Measurements from ENCODE around the gene ZRSR2. TPM values are rescaled to one million over a fixed set of nuclear protein-coding genes. Genes with fewer than 3 reads are reported as not detected.
"Not testable (repeated sequence)": the region's sequence is repeated elsewhere in the genome, so short reads cannot be mapped to it uniquely, and the experiment has no call there.

ZRSR2 gene
- total RNA-seq, 1 experiment from 2014 or later = 4.2 TPM

DNA sequence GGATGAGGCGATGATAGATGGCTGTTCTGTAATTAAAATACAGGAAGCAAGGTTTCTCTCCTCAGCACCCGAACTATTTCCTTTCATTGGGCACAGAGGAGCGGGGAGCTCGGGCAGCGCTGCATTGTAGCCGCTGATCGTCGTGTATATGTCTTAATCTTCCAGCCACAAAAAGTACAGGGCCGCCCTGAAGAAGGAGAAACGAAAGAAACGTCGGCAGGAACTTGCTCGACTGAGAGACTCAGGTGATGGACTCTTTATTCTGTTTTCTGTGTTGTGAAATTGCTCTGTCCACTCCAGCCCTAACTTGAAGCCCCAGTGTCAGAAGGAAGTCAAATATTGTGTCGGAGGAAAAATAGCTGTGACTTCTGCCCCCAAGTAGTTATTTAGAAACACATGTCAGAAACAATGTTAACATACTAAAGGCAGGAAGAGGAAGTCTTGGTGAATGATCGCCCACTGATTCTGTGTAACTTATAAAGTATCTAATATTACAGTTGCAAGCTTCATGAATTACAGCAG lies 546 bp downstream of the ZRSR2 start:
- peak; percentile 16 for DNase-seq (ENCODE audit: low read depth)

- DNase-seq (ENCODE audit: low read depth) = no peak
Observed at GRCh38 chrX:15797707-15798106, 7.4 kb downstream of the ZRSR2 start.

DNA sequence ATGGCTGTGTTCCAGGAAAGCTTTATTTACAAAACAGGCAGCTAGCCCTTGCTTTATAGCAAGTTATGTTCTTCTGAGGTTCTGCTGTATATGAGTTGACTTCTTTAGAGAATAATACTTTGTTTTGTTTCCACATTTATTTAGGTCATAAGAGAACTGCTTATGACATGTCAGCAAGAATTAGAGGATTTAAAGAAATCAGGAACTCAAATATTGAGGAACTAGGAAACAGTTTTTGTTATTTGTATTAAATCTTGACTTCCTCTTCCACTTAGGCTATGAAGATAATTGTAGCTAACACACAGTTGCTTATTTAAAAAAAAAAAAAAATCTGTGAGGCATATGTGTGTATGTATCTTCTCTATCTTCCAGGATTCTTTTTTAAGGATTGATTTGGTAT lies 14.3 kb downstream of the ZRSR2 start:
- DNase-seq (ENCODE audit: low read depth) = no peak

GRCh38 chrX:15808254-15808653 lies 18.0 kb downstream of the ZRSR2 start:
- DNase-seq (ENCODE audit: low read depth) = no peak

GRCh38 chrX:15812192-15812938 lies 22.1 kb downstream of the ZRSR2 start:
- DNase-seq (ENCODE audit: low read depth) = no peak

DNA sequence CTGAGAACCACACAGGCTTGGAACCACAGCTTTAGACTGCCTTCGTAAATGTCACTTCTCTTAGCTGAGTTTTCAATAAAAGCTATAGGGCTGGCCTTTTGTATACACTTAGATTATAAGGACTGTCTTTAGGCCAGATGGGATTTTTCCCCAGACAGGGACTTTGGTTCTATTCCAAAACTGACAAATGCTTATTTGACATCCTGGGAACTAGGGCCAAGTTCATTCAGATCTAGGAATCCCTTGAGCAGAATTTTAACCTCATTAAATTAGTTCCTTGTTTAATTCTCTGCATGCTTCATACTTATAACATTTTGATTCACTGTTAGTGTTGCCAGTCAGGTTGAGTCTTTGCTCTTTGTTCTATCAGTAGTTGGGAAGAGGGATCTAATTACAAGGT lies 23.1 kb downstream of the ZRSR2 start:
- no peak for DNase-seq (ENCODE audit: low read depth)

- no peak for DNase-seq (ENCODE audit: low read depth)
Observed at GRCh38 chrX:15814771-15815365, 24.6 kb downstream of the ZRSR2 start.

DNA sequence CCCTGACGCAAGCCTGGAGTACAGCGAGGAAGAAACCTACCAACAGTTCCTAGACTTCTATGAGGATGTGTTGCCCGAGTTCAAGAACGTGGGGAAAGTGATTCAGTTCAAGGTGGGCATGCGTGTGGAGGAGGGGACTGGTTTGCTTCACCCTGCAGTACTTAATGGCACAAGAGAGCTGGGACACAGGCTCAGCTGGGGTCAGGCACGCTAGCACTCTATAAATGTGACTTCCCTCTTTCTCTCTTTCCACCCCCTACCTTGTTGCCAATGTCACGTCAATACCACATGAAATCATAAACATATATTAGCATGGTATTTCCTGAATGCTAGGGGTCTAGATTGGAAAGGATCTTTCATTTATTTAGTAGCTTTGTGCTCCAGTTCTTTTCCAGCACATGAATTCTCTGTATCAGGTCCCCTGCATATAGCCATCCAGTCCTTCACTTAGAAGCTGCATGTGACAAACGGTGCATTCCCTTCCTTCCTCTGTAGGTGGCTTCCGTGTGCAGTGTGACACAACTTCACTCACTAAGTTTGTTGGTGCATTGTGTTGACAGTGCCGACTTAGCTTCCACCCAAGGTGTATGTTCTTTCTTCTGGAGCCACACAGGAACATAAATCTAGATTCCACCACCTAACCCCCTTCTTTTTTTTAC lies 25.6 kb downstream of the ZRSR2 start:
- DNase-seq (ENCODE audit: low read depth) = peak; percentile 18

DNA sequence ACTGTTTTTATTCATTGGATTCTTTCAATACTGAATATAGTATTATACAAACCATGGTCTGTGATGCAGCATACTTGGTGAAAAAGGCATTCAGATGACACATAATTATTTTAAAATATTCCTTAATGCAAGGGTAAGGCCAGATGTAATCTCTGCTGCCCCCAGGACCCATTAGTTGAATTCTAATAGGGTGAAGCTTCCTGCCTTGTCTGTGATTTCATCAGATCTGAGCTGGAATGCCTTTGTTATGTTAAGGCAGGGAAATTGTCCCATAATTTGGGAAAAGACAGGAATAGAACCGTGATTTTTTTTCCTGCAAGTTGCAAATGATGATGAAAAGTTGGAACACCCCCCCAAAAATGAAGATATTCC lies 26.1 kb downstream of the ZRSR2 start:
- no peak for DNase-seq (ENCODE audit: low read depth)

GRCh38 chrX:15816886-15817285 lies 26.6 kb downstream of the ZRSR2 start:
- DNase-seq (ENCODE audit: low read depth) = no peak

- DNase-seq (ENCODE audit: low read depth) = peak; percentile 13
Observed at GRCh38 chrX:15820106-15821073, 30.1 kb downstream of the ZRSR2 start.

- DNase-seq (ENCODE audit: low read depth) = no peak
Observed at GRCh38 chrX:15822922-15823321, 32.6 kb downstream of the ZRSR2 start.

DNA sequence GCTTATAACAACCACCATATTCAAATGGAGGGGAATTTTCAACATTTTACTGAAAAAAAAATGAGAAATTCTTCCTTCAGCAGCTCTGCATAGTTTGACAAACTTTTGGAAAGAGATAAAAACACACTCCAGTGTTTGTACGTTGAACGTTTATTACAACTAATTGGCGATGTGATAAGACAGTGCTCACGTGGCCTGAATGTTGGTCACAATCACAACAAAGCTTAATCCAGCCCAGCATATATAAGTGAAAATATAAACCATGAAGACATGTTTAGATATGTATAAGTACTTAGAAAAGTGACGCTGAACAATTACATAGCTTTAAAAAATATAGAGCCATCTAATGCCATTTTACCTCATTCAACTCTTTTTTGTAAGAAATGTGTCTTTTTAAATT lies 35.7 kb downstream of the ZRSR2 start:
- no peak for DNase-seq (ENCODE audit: low read depth)

DNA sequence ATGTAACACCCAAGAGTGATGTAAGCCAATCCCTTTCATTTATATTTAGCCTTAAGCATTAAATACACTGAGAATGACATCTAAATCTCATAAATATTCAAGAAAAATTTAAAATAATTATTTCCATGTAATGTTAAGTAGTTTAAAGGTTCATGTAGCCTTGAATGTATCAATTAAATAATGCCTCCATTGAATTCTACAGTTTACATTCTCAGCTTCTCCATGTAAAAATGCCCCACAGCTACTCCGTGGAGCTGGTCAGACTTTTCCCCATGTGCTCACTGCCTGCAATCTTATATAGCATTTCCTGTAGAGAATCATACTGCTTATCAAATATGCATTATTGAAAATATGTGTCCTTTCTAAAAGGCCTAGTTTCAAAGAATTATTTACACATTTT lies 38.9 kb downstream of the ZRSR2 start:
- no peak for DNase-seq (ENCODE audit: low read depth)

GRCh38 chrX:15831347-15831746 lies 41.1 kb downstream of the ZRSR2 start:
- DNase-seq (ENCODE audit: low read depth) = not testable (repeated sequence)

DNA sequence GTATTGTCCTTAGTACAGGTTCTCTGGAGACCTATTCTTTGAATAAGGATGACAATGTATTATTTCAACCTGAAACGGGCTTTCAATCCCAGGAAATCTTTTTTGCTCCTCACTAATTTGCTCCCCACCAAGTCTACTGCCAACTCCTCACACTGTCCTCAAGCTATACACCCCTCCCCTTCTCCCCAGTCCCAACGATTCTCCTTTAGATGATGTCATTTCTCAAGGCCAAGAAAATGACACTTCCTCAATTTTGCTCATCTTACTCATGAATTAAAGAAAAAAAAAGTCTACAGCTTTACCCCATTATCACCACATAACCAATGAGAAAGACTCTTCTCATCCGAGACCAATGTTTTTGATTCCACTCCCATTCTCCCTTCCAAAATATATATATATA lies 43.8 kb downstream of the ZRSR2 start:
- no peak for DNase-seq (ENCODE audit: low read depth)

- DNase-seq (ENCODE audit: low read depth) = peak; percentile 29
Observed at GRCh38 chrX:15834827-15835595, 44.7 kb downstream of the ZRSR2 start.

- no peak for DNase-seq (ENCODE audit: low read depth)
Observed at GRCh38 chrX:15838017-15838416, 47.7 kb downstream of the ZRSR2 start.

GRCh38 chrX:15841853-15842516 lies 51.7 kb downstream of the ZRSR2 start:
- no peak for DNase-seq (ENCODE audit: low read depth)

- no peak for DNase-seq (ENCODE audit: low read depth)
Observed at GRCh38 chrX:15843960-15844359, 53.7 kb downstream of the ZRSR2 start.
